Left renal pelvis (tissue), 4 donors: Measurements from ENCODE around the gene ABHD12. TPM values are rescaled to one million over a fixed set of nuclear protein-coding genes. Genes with fewer than 3 reads are reported as not detected.

Experiments
- DNase-seq, 4 donors: peaks; one replicate each; pipeline ENCODE4 v3.0.0-alpha.2; 2013; ENCODE audit warnings: low read depth in 4 of 4, low spot score in 3 of 4
- polyA plus RNA-seq, 4 donors: library from polyadenylated mRNA; unstranded; fragments of 120-200 nt; gene quantifications; one replicate each; pipeline ENCODE4 v1.2.1, GENCODE V29; 2013; ENCODE audit not compliant: insufficient read length in 4 of 4

The ABHD12 gene
- polyA plus RNA-seq, 4 donors: 38.7 to 62.1 (median 56.5) TPM

GRCh38 chr20:25293507-25293906 lies 97.1 kb downstream of the ABHD12 start:
- DNase-seq: no peak

GRCh38 chr20:25292176-25292891 lies 98.3 kb downstream of the ABHD12 start:
- no peak for DNase-seq

GRCh38 chr20:25291432-25292133 lies 99.1 kb downstream of the ABHD12 start:
- no peak for DNase-seq

GRCh38 chr20:25290646-25291431 lies 99.8 kb downstream of the ABHD12 start:
- no peak for DNase-seq

GRCh38 chr20:25289886-25290597 lies 100.6 kb downstream of the ABHD12 start:
- DNase-seq: no peak

- DNase-seq: no peak
These were observed 102.1 kb downstream of the ABHD12 start for GRCh38 chr20:25288291-25289181.

- no peak for DNase-seq
These were observed 102.9 kb downstream of the ABHD12 start for GRCh38 chr20:25287631-25288290.

- DNase-seq: no peak
These were observed 103.7 kb downstream of the ABHD12 start for GRCh38 chr20:25286917-25287316.

- no peak for DNase-seq
These were observed 104.5 kb downstream of the ABHD12 start for GRCh38 chr20:25285856-25286798.

GRCh38 chr20:25285091-25285647 lies 105.5 kb downstream of the ABHD12 start:
- DNase-seq: no peak

GRCh38 chr20:25284131-25284601 lies 106.5 kb downstream of the ABHD12 start:
- no peak for DNase-seq

- no peak for DNase-seq
These were observed 107.2 kb downstream of the ABHD12 start for GRCh38 chr20:25283221-25283951.

GRCh38 chr20:25282796-25283195 lies 107.8 kb downstream of the ABHD12 start:
- no peak for DNase-seq

- DNase-seq: no peak
These were observed 108.4 kb downstream of the ABHD12 start for GRCh38 chr20:25282034-25282781.

- DNase-seq: no peak
These were observed 109.1 kb downstream of the ABHD12 start for GRCh38 chr20:25281541-25281991.
